Body of pancreas (tissue), 4 donors: ENCODE measurements around the gene SPOCK1. TPM values are rescaled to one million over a fixed set of nuclear protein-coding genes. Genes with fewer than 3 reads are reported as not detected.
"Not testable (repeated sequence)": the region's sequence is repeated elsewhere in the genome, so short reads cannot be mapped to it uniquely, and the experiment has no call there.

Experiments used
- ATAC-seq: fragments of 150-250 bp; one replicate; pipeline ENCODE4 v1.9.1; 2016
- DNase-seq, 4 donors: peaks; one replicate each; pipeline ENCODE4 v3.0.0-alpha.2; 2019
- H3K27ac ChIP-seq, 4 donors: fragments of 200-600 bp; sonication (generic); 1 replicate in 3 of 4; 2 replicates in 1 of 4; pipeline versions ENCODE4 v1.5.1 to v1.6.1; 2016 to 2019; ENCODE audit warnings: mild to moderate bottlenecking in 1 of 4, mixed read lengths in 1 of 4, moderate library complexity in 1 of 4
- H3K27me3 ChIP-seq, 2 donors: fragments of 200-600 bp; sonication (generic); one replicate each; pipeline ENCODE4 v1.6.0; 2016; ENCODE audit warnings: mild to moderate bottlenecking in 1 of 2
- H3K36me3 ChIP-seq, 2 donors: fragments of 200-600 bp; sonication (generic); replicated peaks in 1 of 2; 2 replicates each; pipeline ENCODE4 v1.5.1; 2016; ENCODE audit warnings: low read depth in 2 of 2; ENCODE audit not compliant: insufficient read depth in 1 of 2
- H3K4me1 ChIP-seq: fragments of 200-600 bp; sonication (generic); one replicate; pipeline ENCODE4 v1.6.0; 2016
- H3K4me3 ChIP-seq, 2 donors: fragments of 200-600 bp; sonication (generic); 1 replicate in 1 of 2; 2 replicates in 1 of 2; pipeline ENCODE4 v1.5.1; 2016 to 2019
- H3K9me3 ChIP-seq, 3 donors: fragments of 200-600 bp; sonication (generic); 1 replicate in 2 of 3; 2 replicates in 1 of 3; pipeline ENCODE4 v1.5.1; 2016
- POLR2A ChIP-seq, 3 donors: fragments of 450-650 bp; IDR thresholded peaks; one replicate each; pipeline ENCODE4 v1.6.1; 2016; ENCODE audit warnings: antibody characterized with exemption in 3 of 3, mild to moderate bottlenecking in 2 of 3
- WGBS, 2 donors: methylation state at CpG; one replicate each; pipeline ENCODE4 v1.1.5; 2017; 5-methylcytosine and 5-hydroxymethylcytosine counted together
- intact Hi-C: fragments of 100-400 bp; cut with DNase I; formaldehyde crosslinking; loops from one replicate; pipeline ENCODE4 v1.15.1; 2023
- total RNA-seq, 2 donors: library from RNA; depleted of rRNA; stranded (reverse); fragments of >200 nt; gene quantifications; one replicate each; pipeline ENCODE4 v1.1.0, GENCODE V29; 2016
- TF ChIP-seq, protein P1 (sequence below), 7 experiments: fragments of 450-650 bp in 4 of 7; fragments of 200-600 bp in 3 of 7; sonication (generic) in 3 of 7; IDR thresholded peaks; one replicate each; pipeline ENCODE4 v1.5.1; 2016 to 2019; ENCODE audit warnings: antibody characterized with exemption in 7 of 7

Gene SPOCK1
- total RNA-seq, 2 donors from 2014 or later, result 22.4 to 30.6 TPM

DNA sequence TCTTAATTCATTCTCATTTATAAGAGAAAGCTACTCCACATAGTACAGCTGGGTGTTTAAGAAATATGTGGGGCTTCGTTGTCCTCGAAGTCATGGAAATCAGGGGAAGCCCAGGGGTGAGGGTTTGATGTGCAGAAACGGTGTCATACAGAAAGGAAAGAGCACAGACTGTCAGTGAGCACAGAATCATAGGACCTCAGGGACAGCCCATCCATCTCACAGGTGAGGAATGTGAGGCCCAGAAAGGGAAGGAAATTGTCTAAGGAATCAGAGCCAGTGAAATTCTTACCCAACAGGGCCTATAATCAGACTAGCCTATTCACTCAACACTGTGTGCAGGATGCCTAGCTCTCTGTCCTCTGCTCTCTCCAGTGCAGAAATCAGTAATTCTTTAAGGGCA is 535.6 kb downstream of the SPOCK1 start:
- no peak overlapping the region for H3K27ac ChIP-seq
- H3K36me3 ChIP-seq, result no peaks in the 10 kb centered on the region
- no peaks in the 10 kb centered on the region for H3K27me3 ChIP-seq
- intact Hi-C loops, result no loop called here
- no peaks in the 10 kb centered on the region for H3K9me3 ChIP-seq
- no peak overlapping the region for H3K4me3 ChIP-seq
- WGBS, 2 donors, result 57 to 65% methylated on average over 3 of the region's 3 CpGs
- ATAC-seq (no peak), DNase-seq (no peak)
- no peaks in the 10 kb centered on the region for H3K4me1 ChIP-seq
- no peak for TF ChIP-seq POLR2A (IDR thresholded peaks at IDR 0.05)
- TF ChIP-seq, protein P1, sequence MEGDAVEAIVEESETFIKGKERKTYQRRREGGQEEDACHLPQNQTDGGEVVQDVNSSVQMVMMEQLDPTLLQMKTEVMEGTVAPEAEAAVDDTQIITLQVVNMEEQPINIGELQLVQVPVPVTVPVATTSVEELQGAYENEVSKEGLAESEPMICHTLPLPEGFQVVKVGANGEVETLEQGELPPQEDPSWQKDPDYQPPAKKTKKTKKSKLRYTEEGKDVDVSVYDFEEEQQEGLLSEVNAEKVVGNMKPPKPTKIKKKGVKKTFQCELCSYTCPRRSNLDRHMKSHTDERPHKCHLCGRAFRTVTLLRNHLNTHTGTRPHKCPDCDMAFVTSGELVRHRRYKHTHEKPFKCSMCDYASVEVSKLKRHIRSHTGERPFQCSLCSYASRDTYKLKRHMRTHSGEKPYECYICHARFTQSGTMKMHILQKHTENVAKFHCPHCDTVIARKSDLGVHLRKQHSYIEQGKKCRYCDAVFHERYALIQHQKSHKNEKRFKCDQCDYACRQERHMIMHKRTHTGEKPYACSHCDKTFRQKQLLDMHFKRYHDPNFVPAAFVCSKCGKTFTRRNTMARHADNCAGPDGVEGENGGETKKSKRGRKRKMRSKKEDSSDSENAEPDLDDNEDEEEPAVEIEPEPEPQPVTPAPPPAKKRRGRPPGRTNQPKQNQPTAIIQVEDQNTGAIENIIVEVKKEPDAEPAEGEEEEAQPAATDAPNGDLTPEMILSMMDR (IDR thresholded peaks at IDR 0.05), result no peak

DNA sequence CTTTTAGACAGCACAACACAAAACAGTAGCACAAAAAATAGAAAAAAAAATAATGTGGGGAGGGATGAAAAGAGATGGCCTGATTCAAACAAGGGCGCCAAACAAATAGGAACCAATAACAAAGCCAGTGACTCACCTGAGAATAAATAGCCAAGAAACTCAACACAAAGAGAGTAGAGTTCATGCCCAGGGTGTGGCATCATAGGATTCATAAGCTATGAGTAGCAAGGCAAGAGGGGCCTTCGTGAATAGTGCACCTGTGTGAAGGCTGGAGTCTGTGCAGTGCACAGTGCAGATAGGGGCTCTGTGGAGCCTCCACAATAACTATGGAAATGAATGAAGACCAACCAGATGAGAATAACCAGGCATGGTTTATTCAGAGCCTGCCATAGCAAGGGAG is 541.7 kb downstream of the SPOCK1 start:
- intact Hi-C loops, result no loop called here
- no peaks in the 10 kb centered on the region for H3K9me3 ChIP-seq

DNA sequence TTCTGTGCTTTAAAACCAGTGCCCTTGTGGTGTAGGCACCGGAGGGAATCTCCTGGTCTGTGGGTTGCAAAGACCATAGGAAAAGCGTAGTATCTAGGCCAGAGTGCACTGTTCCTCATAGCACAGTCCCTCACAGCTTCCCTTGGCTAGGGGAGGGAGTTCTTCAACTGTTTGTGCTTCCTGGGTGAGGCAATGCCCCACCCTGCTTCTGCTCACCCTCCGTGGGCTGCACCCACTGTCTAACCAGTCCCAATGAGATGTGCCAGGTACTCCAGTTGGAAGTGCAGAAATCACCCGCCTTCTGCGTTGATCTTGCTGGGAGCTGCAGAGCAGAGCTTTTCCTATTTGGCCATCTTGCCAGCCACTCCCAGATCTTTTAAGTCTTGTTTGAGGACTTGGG is 545.0 kb downstream of the SPOCK1 start:
- H3K36me3 ChIP-seq, ATAC-seq, H3K4me3 ChIP-seq, H3K27me3 ChIP-seq, intact Hi-C loops, DNase-seq, H3K4me1 ChIP-seq, H3K27ac ChIP-seq, H3K9me3 ChIP-seq: not testable (repeated sequence)
- 76 to 87% methylated on average over 5 of the region's 5 CpGs for WGBS, 2 donors

More for the DNA sequence above, 541.7 kb downstream of the SPOCK1 start:
- Histone ChIP-seq H3K4me1 (no peaks in the 10 kb centered on the region), H3K27ac (no peak overlapping the region), H3K36me3 (no peaks in the 10 kb centered on the region), H3K4me3 (no peak overlapping the region), H3K27me3 (no peaks in the 10 kb centered on the region)
- ATAC-seq, result no peak
- TF ChIP-seq, protein P1 (IDR thresholded peaks at IDR 0.05), result no peak
- TF ChIP-seq POLR2A (IDR thresholded peaks at IDR 0.05), result no peak
- no peak for DNase-seq
- WGBS, 2 donors, result 63 to 69% methylated on average over 2 of the region's 2 CpGs

DNA sequence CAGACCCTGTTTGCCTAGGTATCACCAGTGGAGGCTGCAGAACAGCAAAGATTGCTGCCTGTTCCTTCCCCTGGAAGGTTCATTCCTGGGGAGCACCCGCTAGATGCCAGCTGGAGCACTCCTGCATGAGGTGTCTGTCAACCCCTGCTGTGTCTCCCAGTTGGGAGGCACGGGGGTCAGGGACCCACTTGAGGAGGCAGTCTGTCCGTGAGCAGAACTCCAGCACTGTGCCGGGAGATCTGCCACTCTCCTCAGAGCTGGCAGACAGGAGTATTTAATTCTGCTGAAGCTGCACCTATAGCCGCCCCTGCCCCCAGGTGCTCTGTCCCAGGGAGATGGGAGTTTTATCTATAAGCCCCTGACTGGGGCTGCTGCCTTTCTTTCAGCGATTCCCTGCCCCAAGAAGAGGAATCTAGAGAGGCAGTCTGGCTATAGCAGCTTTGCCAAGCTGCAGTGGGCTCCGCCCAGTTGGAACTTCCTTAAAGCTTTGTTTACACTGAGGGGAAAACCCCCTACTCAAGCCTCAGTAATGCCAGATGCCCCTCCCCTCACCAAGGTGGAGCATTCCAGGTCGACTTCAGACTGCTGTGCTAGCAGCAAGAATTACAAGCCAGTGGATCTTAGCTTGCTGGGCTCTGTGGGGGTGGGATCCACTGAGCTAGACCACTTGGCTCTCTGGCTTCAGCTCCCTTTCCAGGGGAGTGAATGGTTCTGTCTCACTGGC is 545.6 kb downstream of the SPOCK1 start:
- ATAC-seq, DNase-seq: not testable (repeated sequence)

DNA sequence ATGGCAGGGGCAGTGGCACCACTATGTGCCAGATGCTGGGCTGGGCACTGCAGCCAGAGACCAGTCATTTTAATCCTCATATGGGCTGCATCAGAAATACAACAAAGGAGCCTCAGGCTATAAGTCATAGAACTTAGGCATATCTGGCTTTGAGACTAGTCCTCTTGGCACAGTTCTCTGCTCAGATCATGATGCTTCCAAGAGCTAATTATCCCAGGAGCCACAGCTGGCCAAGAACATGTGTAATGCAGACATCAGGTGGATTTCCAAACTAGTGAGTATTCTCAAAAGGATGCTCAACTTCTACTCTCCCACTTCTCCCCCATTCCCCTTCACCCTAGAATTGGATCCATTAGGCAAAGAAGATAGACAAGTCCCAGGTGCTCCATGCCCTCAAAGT is 571.6 kb downstream of the SPOCK1 start:
- no peak overlapping the region for H3K27ac ChIP-seq
- intact Hi-C loops, result no loop called here
- no peak for DNase-seq
- no peaks in the 10 kb centered on the region for H3K36me3 ChIP-seq
- no peak overlapping the region for H3K4me3 ChIP-seq
- TF ChIP-seq, protein P1 (IDR thresholded peaks at IDR 0.05), result no peak
- no peak for TF ChIP-seq POLR2A (IDR thresholded peaks at IDR 0.05)
- no peaks in the 10 kb centered on the region for H3K9me3 ChIP-seq
- H3K27me3 ChIP-seq, result no peaks in the 10 kb centered on the region
- ATAC-seq, result no peak
- no peaks in the 10 kb centered on the region for H3K4me1 ChIP-seq

More for the DNA sequence above, 545.6 kb downstream of the SPOCK1 start:
- H3K4me1 ChIP-seq, H3K4me3 ChIP-seq, H3K9me3 ChIP-seq, H3K27ac ChIP-seq, intact Hi-C loops, H3K27me3 ChIP-seq, H3K36me3 ChIP-seq: not testable (repeated sequence)
- whole genome bisulfite sequencing, 2 donors, result 25 to 38% methylated on average over 8 of the region's 8 CpGs

DNA sequence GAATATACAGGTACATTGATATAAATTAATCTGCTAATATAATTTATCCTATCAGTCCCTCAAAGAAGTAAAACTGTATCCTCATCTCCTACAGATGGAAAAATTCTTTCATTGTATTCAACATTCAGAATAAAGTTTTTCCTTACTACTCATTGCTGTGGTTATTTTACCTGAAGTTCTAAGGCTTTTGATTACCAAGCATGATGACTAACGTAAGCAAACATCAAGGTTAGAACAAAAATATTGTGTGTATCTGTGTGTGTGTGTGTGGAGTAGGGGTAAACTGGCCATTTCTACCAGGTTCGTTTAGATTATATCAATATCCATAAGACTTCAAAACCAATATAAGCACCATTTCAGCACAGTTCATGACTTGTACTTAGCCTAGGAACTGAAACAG is 573.1 kb downstream of the SPOCK1 start:
- no peak for DNase-seq
- no peak for TF ChIP-seq POLR2A (IDR thresholded peaks at IDR 0.05)
- TF ChIP-seq, protein P1 (IDR thresholded peaks at IDR 0.05), result no peak
- Histone ChIP-seq H3K36me3 (no peaks in the 10 kb centered on the region), H3K27ac (no peak overlapping the region), H3K4me3 (no peak overlapping the region), H3K27me3 (no peaks in the 10 kb centered on the region), H3K4me1 (no peaks in the 10 kb centered on the region), H3K9me3 (no peaks in the 10 kb centered on the region)
- 53 to 67% methylated on average over 2 of the region's 2 CpGs for WGBS, 2 donors
- ATAC-seq, result no peak
- intact Hi-C loops, result no loop called here
